ENCODE results near the gene NALCN. TPM values are rescaled to one million over a fixed set of nuclear protein-coding genes. Genes with fewer than 3 reads are reported as not detected.

The NALCN gene
- total RNA-seq, 1 donor from 2014 or later: not detected

DNA sequence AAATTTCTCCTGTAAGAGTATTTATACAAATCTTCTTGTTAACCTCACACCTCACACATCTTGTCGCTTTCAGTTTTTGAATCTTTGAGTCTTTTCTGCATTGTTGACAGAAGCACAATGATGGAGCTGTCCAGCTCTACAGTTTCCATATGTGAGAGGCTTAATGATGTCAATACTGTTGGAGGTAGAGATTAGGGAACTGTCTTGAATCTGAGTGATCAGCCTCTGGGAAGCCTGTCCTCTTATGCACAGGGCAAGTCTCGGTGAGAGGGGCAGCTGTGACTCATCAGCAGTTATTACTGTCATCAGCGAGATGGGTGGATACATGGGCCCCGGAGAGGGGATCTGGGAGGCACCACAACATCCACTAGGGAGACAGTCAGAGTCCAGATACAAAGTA is 31.5 kb upstream of the NALCN start:
- H3K4me3 Mint-ChIP-seq: no peak overlapping the region
- no peak for DNase-seq
- intact Hi-C loops (cut with micrococcal nuclease): no loop called here
- ChIA-PET CTCF (no interaction called here), POLR2A (no interaction called here)
- no peaks in the 10 kb centered on the region for H3K9me3 Mint-ChIP-seq
- TF ChIP-seq, protein P1, sequence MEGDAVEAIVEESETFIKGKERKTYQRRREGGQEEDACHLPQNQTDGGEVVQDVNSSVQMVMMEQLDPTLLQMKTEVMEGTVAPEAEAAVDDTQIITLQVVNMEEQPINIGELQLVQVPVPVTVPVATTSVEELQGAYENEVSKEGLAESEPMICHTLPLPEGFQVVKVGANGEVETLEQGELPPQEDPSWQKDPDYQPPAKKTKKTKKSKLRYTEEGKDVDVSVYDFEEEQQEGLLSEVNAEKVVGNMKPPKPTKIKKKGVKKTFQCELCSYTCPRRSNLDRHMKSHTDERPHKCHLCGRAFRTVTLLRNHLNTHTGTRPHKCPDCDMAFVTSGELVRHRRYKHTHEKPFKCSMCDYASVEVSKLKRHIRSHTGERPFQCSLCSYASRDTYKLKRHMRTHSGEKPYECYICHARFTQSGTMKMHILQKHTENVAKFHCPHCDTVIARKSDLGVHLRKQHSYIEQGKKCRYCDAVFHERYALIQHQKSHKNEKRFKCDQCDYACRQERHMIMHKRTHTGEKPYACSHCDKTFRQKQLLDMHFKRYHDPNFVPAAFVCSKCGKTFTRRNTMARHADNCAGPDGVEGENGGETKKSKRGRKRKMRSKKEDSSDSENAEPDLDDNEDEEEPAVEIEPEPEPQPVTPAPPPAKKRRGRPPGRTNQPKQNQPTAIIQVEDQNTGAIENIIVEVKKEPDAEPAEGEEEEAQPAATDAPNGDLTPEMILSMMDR (IDR thresholded peaks at IDR 0.05): no peak
- H3K36me3 Mint-ChIP-seq (ENCODE audit: low read depth): no peaks in the 10 kb centered on the region
- no peak for ATAC-seq (ENCODE audit: low read depth)
- no peaks in the 10 kb centered on the region for H3K4me1 Mint-ChIP-seq
- H3K27ac Mint-ChIP-seq: no peak overlapping the region
- H3K27me3 Mint-ChIP-seq: no peaks in the 10 kb centered on the region

- Mint-ChIP-seq H3K27ac (no peak overlapping the region), H3K9me3 (no peaks in the 10 kb centered on the region), H3K27me3 (no peaks in the 10 kb centered on the region), H3K36me3 (ENCODE audit: low read depth) (no peaks in the 10 kb centered on the region), H3K4me3 (no peak overlapping the region), H3K4me1 (no peaks in the 10 kb centered on the region)
- ATAC-seq (ENCODE audit: low read depth): no peak
- CTCF ChIA-PET: no interaction called here
- POLR2A ChIA-PET: no interaction called here
- intact Hi-C loops (cut with micrococcal nuclease): no loop called here
- TF ChIP-seq, protein P1 (IDR thresholded peaks at IDR 0.05): no peak
- no peak for DNase-seq
Observed at GRCh38 chr13:101434486-101434885, 18.2 kb upstream of the NALCN start.

DNA sequence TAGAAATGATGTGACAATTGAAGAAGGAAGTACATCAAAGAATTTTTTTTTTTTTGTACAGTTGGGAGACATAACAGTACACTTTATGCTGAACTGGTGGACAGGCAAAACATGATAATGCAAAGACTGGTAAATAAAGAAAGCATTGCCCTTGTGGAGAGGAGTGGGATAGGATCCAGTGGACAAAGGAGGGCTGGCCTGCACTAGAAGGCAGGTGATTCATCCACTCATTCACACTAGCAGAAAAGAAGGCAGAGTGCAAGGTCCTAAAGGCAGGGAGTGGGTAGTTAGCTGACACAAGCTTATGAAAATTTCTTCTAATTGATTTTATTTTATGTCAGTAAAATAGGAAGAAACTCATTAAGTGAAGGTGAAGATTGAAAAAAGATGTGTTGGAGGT is 17.6 kb upstream of the NALCN start:
- no peaks in the 10 kb centered on the region for H3K4me1 Mint-ChIP-seq
- H3K36me3 Mint-ChIP-seq (ENCODE audit: low read depth): no peaks in the 10 kb centered on the region

GRCh38 chr13:101429733-101430132 is 13.4 kb upstream of the NALCN start:
- ATAC-seq (ENCODE audit: low read depth): no peak
- H3K4me3 Mint-ChIP-seq: no peak overlapping the region
- DNase-seq: no peak
- POLR2A ChIA-PET: no interaction called here
- CTCF ChIA-PET: no interaction called here
- no peaks in the 10 kb centered on the region for H3K36me3 Mint-ChIP-seq (ENCODE audit: low read depth)
- TF ChIP-seq, protein P1 (IDR thresholded peaks at IDR 0.05): no peak
- no peak overlapping the region for H3K27ac Mint-ChIP-seq
- intact Hi-C loops (cut with micrococcal nuclease): no loop called here
- no peaks in the 10 kb centered on the region for H3K27me3 Mint-ChIP-seq
- H3K4me1 Mint-ChIP-seq: no peaks in the 10 kb centered on the region
- H3K9me3 Mint-ChIP-seq: no peaks in the 10 kb centered on the region

More for the DNA sequence above, 17.6 kb upstream of the NALCN start:
- TF ChIP-seq, protein P1 (IDR thresholded peaks at IDR 0.05): no peak
- no peaks in the 10 kb centered on the region for H3K9me3 Mint-ChIP-seq
- H3K4me3 Mint-ChIP-seq: no peak overlapping the region
- intact Hi-C loops (cut with micrococcal nuclease): no loop called here
- ATAC-seq (ENCODE audit: low read depth) (no peak), DNase-seq (no peak)
- H3K27me3 Mint-ChIP-seq: no peaks in the 10 kb centered on the region
- CTCF ChIA-PET: no interaction called here
- H3K27ac Mint-ChIP-seq: no peak overlapping the region
- POLR2A ChIA-PET: no interaction called here

DNA sequence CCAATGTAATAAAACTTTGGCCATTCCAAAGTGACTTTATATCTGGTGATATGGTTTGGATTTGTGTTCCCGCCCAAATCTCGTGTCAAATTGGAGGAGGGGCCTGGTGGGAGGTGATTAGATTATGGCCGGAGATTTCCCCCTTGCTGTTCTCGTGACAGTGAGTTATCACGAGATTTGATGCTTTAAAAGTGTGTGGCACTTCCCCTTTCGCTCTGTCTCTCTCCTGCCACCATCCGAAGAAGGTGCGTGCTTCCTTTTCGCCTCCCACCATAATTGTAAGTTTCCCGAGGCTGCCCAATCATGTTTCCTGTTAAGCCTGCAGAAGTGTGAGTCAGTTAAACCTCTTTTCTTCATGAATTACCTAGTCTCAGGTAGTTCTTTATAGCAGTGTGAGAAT is 9.3 kb upstream of the NALCN start:
- Mint-ChIP-seq H3K36me3 (ENCODE audit: low read depth) (no peaks in the 10 kb centered on the region), H3K9me3 (no peaks in the 10 kb centered on the region), H3K4me3 (no peak overlapping the region), H3K27me3 (no peaks in the 10 kb centered on the region), H3K4me1 (no peaks in the 10 kb centered on the region), H3K27ac (no peak overlapping the region)
- intact Hi-C loops (cut with micrococcal nuclease): no loop called here
- DNase-seq (no peak), ATAC-seq (ENCODE audit: low read depth) (no peak)
- POLR2A ChIA-PET: no interaction called here
- TF ChIP-seq, protein P1 (IDR thresholded peaks at IDR 0.05): no peak
- CTCF ChIA-PET: no interaction called here

All from activated B cell treated with CpG ODN at 0.5 μM for 24 hours (primary cell).